Ureter (tissue), 1 donor: ENCODE data around the gene SAXO1. TPM values are rescaled to one million over a fixed set of nuclear protein-coding genes. Genes with fewer than 3 reads are reported as not detected.
"Not testable (repeated sequence)": the region's sequence is repeated elsewhere in the genome, so short reads cannot be mapped to it uniquely, and the experiment has no call there.

Experiments
- DNase-seq: peaks from one replicate; pipeline ENCODE4 v3.0.0-alpha.2; 2020; ENCODE audit warnings: low spot score
- total RNA-seq: library from RNA; stranded (reverse); gene quantifications from one replicate; pipeline ENCODE4 v1.2.4, GENCODE V29; 2023
- donor health status: DM: yes; HTN: yes; CAD: no.

SAXO1 gene
- total RNA-seq, 1 donor from 2014 or later = 0.57 TPM

- no peak for DNase-seq
These were observed 62.6 kb downstream of the SAXO1 start for GRCh38 chr9:18970393-18970792.

- DNase-seq = no peak
These were observed 63.9 kb downstream of the SAXO1 start for GRCh38 chr9:18969128-18969527.

GRCh38 chr9:18955626-18956025 lies 77.4 kb downstream of the SAXO1 start:
- no peak for DNase-seq

- no peak for DNase-seq
These were observed 81.1 kb downstream of the SAXO1 start for GRCh38 chr9:18951936-18952335.

- no peak for DNase-seq
These were observed 85.1 kb downstream of the SAXO1 start for GRCh38 chr9:18947892-18948339.

GRCh38 chr9:18942801-18943200 lies 90.2 kb downstream of the SAXO1 start:
- DNase-seq = no peak

- DNase-seq = no peak
These were observed 91.8 kb downstream of the SAXO1 start for GRCh38 chr9:18941060-18941740.

GRCh38 chr9:18939943-18940342 lies 93.1 kb downstream of the SAXO1 start:
- no peak for DNase-seq

- DNase-seq = no peak
These were observed 96.7 kb downstream of the SAXO1 start for GRCh38 chr9:18936094-18936871.

- DNase-seq = no peak
These were observed 97.5 kb downstream of the SAXO1 start for GRCh38 chr9:18935541-18935940.

- not testable (repeated sequence) for DNase-seq
These were observed 102.4 kb downstream of the SAXO1 start for GRCh38 chr9:18930611-18931010.

- DNase-seq = no peak
These were observed 104.3 kb downstream of the SAXO1 start for GRCh38 chr9:18928711-18929110.

- no peak for DNase-seq
These were observed 106.5 kb downstream of the SAXO1 start for GRCh38 chr9:18926513-18926912.

GRCh38 chr9:18925880-18926279 lies 107.1 kb downstream of the SAXO1 start:
- DNase-seq = no peak

GRCh38 chr9:18923671-18924430 lies 109.2 kb downstream of the SAXO1 start:
- no peak for DNase-seq

- no peak for DNase-seq
These were observed 109.8 kb downstream of the SAXO1 start for GRCh38 chr9:18923167-18923566.

GRCh38 chr9:18922161-18922885 lies 110.7 kb downstream of the SAXO1 start:
- DNase-seq = no peak

GRCh38 chr9:18921366-18922075 lies 111.5 kb downstream of the SAXO1 start:
- DNase-seq = no peak

GRCh38 chr9:18920141-18921084 lies 112.6 kb downstream of the SAXO1 start:
- DNase-seq = no peak
